GM18861 (cell line): ENCODE measurements around the gene HMGB3.
"Not testable (repeated sequence)": the region's sequence is repeated elsewhere in the genome, so short reads cannot be mapped to it uniquely, and the experiment has no call there.

Source experiments
- ATAC-seq: cut with Tn5 transposase; IDR thresholded peaks from one replicate; pipeline ENCODE4 v1.9.1; 2021; ENCODE audit not compliant: unreplicated experiment

The HMGB3 gene

DNA sequence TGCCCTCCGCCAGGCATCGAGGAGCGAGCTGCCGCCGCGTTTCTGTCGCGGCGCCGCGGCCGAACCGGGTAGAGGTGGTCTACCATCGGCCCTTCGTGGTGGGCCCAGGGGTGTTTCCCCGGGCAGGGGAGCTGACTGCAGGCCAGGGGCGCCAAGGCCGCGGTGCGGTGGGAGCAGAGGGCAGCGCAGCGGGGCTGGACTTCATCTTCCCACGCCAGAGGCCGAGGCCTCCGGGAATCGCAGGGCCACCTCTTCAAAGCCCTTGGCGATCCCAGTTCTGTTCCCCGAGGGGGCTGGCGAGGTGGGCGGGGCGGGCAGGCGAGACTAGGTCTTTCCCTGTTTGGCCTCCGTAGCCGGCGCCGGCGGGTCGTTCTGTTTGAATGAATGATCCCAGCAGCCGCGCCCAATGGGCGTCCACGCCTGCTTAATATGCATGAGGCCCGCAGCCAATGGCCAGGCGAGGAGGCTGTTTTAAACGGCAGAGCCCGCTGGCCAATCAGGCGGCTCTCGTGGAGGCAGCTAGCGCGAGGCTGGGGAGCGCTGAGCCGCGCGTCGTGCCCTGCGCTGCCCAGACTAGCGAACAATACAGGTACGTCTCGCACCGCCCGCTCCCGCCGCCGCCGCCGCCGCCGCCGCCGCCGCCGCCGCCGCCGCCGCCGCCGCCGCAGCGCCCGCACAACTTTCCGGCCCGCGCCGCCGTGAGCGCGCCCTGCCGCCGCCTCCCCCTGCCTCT lies at the start of gene HMGB3:
Gene HMGB3 (plus strand): TSS at position 548 of the 733 bp plus-strand sequence. CDS start 2,265 bp downstream, outside the sequence.
- peak; percentile 98 for ATAC-seq

- ATAC-seq: no peak
These were observed 49.2 kb upstream of the HMGB3 start for GRCh38 chrX:150933945-150934350.

- no peak for ATAC-seq
These were observed 48.7 kb upstream of the HMGB3 start for GRCh38 chrX:150934453-150934852.

DNA sequence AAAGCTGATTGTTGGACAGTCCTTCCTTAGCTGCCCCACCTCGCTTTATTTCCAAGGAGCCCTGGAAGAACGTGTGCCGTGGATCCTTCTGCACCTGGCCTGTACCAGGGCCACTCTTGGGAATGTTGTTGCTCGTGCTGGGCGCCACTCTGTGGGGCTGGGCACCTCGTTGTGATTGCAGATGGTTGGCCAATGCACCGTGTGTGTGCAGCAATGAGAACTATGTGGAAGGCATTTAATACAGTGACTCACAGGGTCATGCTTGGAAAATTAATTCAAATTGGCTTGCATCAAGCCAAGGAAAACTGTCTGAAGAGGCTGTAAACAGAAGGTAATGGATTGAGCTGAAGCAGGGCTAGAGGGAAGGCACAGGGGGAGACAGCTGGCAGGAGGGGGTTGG lies 47.7 kb upstream of the HMGB3 start:
- ATAC-seq: no peak

DNA sequence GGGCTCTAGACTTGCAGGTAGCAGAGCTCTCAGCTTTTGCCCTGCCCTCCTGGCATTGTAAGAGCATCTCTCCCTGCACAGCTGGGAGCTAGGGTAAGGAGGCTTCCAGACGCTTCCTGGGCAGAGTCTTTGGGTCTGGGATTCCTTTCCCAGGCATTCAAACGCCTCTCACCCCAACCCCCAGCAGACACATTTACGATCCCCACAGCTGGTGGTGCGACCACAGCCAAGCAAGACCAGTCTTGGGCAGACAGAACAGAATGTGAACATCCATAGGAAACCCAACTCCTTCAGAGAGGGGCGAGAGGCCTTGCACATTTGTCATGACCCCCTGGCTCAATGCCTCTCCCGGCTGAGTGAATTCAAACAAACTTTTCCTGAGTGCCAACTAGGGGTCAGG lies 46.6 kb upstream of the HMGB3 start:
- no peak for ATAC-seq

- no peak for ATAC-seq
These were observed 42.2 kb upstream of the HMGB3 start for GRCh38 chrX:150940844-150941495.

GRCh38 chrX:150941580-150941979 lies 41.6 kb upstream of the HMGB3 start:
- ATAC-seq: no peak

DNA sequence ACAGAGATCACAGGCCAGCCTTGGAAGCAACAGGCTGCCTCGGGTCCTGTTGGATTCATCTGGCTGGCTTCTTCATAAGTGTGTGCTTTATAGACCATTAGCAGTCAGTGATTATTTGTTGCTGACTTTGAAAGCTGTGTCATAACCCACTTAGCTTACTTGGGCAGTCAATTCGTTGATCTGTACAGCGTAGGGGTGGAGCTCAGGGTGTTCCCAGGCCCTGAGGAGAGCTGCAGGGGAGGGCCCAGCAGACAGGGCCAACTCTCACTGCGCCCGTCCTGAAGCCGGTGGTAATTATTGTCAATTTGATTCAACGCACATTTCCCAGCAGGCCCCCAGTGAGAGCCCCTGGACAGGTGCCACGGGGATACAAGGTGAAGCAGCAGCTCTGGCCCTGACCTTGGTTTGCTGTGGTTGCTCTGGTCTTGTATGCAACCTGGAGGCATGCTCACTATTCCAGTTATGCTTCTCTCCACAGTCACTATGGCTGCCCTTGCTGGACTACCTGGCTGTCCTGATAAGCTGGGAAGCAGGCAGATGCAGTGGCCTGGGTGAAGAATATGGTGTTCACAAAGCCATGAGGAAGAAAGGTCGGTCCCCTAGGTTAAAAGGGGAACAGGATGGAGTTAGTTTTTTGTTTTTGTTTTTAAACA lies 40.1 kb upstream of the HMGB3 start:
- no peak for ATAC-seq

DNA sequence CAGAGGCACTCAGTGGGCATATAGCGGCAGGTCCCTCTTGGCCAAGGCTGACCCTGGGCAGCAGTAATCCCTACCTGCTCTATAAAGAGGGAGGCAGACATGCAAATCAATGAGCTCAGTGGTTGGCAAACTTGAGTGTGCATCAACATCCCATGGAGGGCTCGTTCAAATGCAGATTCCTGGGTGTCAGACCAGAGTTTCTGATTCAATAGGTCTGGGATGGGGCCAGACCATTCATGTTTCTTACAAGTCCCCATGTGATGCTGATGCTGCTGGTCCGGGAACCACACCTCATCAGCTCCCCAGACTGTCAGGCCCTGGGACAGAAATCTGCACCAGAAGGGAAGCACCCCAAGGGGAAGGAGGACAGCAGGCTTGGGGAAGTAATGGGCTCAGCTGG lies 38.9 kb upstream of the HMGB3 start:
- no peak for ATAC-seq

DNA sequence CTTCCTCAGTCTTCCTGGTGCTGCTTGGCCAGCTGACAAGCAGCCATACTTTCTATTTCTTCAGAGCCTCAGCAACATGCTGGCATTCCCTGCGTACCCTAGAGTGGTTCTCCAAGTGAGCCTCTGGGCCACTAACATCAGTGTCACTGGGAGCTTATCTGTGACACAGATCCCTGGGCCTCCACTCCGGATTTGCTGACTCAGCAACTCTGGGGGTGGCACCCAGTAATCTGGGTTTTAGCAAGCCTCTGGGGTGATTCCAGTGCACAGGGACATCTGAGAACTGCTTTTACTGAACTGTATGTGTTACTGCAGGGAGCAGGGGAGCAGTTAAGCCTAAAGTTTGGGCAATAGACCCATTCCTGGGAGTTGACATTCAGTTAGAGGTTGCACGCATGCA lies 28.2 kb upstream of the HMGB3 start:
- no peak for ATAC-seq

GRCh38 chrX:150955590-150955989 lies 27.5 kb upstream of the HMGB3 start:
- ATAC-seq: no peak

DNA sequence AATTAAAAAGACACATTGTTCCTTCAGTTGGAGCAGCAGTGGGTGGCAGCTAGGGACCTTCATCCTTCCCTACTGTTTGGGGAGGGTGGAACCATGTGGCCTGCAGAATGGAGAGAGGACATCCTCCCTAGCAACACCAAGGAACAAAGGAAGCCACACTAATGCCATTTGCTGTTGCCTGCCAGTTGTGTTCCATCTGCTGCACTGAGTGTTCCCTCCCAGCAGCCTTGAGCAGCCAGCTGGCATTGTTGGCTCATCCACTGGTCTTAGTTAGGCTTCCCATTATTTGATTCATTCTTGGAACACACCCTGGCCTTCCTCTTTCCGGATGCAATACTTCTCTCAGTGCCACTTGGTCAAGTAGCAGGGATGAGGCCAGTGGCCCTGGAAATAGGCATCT lies 25.0 kb upstream of the HMGB3 start:
- ATAC-seq: no peak

DNA sequence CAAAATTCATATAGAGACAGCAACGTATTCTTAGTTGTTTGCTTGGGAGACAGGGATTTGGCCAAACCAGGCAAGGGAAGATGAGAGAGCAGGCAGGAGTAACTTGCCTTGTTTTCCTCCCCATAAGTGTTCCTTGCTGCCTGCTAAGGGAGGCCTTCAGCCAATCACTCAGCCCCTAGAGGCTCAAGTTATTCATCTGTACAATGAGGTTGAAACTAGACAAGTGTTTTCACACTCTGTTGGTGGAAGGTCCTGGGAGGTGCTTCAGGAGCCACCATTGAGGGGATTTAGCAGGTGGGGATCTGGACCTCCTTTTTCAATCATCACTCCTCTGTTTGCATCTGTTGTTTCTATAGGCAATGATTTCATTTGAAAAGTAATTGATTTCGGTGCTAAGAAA lies 23.6 kb upstream of the HMGB3 start:
- ATAC-seq: no peak

DNA sequence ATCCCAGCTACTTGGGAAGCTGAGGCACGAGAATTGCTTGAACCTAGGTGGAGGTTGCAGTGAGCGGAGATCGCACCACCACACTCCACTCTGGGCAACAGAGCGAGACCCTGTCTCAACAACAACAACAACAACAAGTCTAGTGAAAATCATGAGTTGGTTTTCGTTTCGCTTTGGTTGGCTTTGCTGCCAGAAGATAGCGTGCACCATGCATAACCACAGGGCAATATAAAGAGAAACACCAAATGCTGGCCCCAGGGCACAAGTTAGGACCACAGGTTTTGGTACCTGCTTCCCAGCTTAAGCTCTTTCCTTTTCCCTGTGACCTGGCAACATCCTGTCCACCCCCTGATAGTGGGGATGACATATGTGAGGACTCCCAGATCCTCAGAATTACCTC lies 21.5 kb upstream of the HMGB3 start:
- ATAC-seq: no peak

DNA sequence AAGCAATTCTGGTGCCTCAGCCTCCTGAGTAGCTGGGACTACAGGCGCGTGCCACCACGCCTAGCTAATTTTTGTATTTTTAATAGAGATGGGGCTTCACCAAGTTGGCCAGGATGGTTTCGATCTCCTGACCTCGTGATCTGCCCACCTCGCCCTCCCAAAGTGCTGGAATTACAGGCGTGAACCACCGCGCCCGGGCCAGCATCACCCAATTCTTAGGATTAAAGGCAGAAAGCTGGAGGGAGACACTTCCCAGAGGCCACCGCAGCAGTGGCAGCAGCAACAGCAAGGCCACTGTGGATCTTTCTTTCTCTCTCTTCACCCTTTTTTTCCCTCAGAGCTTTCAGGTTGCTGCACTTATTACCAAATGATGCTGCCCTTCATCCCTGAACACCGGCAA lies 18.7 kb upstream of the HMGB3 start:
- not testable (repeated sequence) for ATAC-seq

DNA sequence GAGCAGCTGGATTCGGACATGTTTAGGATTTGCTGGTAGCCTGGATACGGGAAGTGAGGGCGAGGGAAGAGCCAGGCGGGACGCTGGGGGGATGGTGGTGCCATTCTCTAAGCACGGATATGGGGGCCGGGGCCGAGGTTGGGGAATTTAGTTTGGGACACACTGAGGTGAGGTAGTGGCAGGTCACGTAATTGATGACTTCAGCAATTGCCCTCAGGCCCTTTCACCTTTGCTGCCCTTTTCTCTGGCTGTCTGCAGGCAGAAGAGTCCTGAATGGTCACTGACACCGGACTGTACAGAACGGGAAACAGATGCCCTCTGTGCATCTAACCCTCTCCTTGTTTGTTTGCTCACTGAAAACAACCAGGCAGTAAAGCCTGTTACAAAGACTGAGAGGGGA lies 16.9 kb upstream of the HMGB3 start:
- no peak for ATAC-seq

- no peak for ATAC-seq
These were observed 16.4 kb upstream of the HMGB3 start for GRCh38 chrX:150966742-150967141.

GRCh38 chrX:150967786-150968185 lies 15.3 kb upstream of the HMGB3 start:
- ATAC-seq: no peak

- no peak for ATAC-seq
These were observed 14.0 kb upstream of the HMGB3 start for GRCh38 chrX:150968862-150969720.

GRCh38 chrX:150972450-150972849 lies 10.7 kb upstream of the HMGB3 start:
- no peak for ATAC-seq

GRCh38 chrX:150975655-150976390 lies 7.3 kb upstream of the HMGB3 start:
- ATAC-seq: no peak
